GM21619 (cell line): ENCODE data around the gene DGKI.

Source experiments
- ATAC-seq: cut with Tn5 transposase; IDR thresholded peaks from one replicate; pipeline ENCODE4 v1.9.1; 2021; ENCODE audit not compliant: unreplicated experiment

The DGKI gene

DNA sequence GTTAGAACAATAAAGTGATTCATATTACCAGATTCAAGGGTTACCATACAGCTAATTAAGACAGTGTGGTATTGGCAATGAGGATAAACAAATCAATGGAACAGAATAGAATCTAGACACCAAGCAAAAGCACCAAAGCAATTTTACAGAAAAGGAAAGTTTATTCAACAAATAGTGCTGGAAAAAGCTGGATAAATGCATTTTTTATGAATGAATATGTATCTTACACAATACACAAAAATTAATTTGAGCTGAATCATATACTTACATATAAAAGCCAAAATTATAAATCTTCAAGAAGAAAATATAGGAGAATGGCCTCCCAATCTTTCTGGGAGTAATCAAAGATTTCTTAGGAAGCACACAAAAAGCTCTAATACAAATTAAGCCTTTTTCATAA is 282.8 kb downstream of the DGKI start:
- ATAC-seq, result no peak

- ATAC-seq, result no peak
Observed at GRCh38 chr7:137547485-137547884, 299.3 kb downstream of the DGKI start.

DNA sequence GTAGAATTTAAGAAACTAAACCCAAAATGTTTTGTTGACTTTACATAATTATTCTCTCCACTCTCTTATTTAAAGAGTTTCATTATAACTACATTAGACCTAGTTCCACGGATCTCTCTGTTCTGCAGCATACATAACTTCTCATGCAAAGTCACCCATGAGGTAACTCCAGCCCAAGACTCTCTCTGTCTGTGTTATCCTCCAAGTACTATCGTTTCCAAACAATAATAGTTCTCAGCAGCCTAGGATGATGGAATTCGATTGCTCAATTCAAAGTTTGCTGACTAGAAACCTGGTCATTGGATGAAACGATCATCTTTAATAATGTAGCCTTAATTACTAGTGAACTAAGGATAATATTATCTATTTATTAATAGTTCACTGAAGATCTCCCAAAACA is 300.1 kb downstream of the DGKI start:
- no peak for ATAC-seq

DNA sequence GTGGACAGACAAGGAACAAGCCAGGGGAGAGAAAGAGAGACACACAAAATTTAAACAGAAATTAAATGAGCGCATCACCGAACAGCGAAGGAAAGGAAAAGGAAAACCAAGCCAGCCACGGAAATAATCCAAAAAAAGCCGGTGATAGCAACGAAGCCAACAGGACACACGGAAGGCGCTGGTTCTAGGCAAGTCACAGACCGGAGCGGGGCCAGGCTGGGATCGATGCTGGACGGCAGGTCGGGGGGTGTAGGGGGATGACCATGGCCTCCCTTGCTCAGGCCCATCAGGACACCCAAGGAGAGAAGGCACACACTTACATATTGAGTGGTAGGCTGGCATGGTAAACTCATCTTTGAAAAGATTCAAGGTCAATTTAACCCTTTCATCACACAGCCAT is 300.8 kb downstream of the DGKI start:
- no peak for ATAC-seq

DNA sequence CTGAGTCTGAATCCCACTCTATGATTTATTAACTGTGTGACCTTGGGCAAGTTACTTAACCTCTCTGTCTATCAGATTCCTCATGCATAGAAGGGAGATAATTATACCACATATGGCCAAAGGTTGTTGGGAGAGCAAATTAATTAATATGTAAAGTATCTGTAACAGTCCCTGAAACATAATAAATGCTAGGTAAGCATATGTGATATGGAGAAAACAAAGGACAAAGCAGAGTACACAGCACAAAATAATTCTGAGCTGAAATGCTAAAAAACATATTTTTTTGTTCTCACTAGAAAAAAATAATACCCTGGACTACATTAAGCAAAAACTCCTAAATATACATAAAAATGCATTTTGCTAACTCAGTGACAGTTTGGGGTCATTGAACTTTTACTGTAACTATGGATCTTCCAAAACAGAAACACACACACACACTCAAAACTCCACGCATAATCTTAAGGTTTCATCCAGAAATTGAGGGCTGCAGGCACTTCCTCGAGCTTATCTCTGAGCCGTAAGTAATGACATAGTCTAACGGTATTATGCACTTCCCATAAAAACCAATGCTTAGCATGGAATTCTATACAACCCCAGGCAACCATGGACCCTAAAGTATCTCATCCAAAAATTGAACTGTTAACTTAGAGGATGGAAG is 301.6 kb downstream of the DGKI start:
- no peak for ATAC-seq

DNA sequence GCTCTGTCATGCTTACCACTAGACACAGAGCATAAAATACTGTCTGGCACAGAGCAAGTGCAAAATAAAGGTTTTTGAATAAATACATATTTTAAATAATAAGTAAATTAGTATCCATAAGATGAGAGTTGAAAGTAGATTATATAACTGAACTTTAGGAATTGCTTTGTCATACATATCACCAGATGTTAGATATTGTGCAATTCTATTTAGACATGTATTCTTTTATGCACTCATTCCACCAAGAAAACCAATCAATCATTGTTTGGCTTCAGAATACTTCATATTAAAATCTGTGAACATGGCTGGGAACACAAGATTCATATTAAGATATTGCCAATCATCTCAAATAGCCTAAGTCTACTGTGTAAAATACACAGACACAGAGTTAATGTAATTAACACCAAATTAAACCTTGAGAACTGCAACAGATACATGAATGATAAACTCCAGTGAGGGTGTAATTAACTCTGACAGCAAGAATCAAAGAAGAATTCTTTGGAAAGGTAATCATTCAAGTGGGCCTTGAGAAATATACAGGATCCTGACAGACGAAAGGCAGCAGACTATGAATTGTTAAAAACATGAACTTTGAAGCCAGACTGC is 302.2 kb downstream of the DGKI start:
- no peak for ATAC-seq

DNA sequence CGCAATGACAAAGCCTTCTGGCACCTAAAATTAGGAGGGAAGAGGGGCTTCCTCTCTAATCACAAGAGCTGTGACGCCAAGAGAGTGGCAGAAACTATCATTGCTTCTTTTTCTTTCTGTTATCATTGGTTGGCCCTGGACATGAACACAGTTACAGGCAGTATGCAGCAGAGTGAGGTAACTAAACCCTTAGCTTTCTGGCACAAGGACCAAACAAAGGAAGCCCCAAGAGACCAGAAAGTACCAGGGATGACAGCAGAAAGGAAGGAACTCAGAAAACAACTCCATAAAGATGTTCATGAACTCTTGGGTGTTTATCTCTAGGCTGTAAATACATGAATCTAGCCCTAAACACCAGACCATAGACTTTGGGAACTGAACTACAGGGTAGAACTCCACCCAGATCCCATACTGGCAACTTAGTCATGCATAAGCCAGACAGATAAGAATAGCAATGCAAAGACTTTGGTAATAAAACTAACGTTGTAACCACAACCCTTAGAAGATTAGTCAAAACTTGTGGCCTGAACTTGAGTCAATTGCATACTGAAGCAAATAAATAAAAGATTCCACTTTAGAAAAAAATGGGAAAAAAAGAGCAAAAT is 307.6 kb downstream of the DGKI start:
- ATAC-seq, result no peak

DNA sequence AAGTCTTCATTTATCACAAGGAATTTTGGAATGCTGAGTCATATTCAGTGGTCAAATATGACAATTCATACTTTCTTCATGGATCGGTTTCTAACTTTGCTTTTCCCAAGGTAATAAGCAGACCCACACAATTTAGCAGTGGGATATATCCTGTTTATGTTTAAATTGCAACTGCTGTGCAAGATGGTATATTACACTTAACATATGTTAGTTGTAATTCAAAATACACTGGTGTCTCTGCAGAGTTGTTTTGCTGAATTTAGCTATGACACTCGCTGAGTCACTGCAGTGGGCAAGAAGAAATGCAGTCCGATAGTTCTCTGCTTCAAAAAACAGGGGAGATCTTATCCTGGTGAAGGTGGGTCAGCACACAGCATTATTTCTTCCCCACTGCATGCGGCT is 308.4 kb downstream of the DGKI start:
- no peak for ATAC-seq

GRCh38 chr7:137535579-137535978 is 311.2 kb downstream of the DGKI start:
- no peak for ATAC-seq

DNA sequence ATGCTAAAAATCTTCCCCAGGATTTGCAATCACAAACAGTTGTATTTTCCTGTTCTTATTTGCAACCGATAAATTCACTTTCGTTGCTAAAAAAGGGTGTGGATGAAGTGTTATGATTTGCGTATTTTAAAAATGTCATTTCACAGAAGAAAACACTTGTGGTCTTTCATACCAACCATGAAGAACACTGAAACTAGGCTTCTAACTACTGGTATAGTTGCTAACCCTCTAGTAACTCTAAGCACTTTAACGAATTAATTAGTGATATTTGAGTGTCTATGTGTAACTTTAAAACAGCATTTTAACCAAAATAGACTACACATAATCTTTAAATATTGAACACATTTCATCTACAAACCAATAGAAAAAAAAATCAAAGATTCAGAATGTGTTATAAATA is 315.1 kb downstream of the DGKI start:
- ATAC-seq, result no peak

DNA sequence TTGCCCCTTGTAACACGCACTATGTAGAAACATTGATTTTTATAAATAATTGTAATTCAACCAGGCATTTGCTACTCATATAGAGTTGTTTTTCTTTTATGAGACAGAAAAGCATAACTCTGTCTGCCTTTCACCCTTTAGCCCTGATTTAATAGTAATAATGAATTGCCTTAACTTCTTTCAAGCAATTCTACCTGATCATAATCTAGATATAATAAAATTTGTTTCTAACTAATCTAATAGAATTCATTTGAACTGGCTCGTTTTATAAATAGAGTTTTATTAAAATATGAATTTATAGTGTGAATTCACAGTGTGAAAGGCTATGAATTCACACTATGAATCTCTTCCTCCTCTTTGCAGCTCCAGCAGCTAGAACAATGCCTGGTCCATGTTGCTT is 319.1 kb downstream of the DGKI start:
- no peak for ATAC-seq

DNA sequence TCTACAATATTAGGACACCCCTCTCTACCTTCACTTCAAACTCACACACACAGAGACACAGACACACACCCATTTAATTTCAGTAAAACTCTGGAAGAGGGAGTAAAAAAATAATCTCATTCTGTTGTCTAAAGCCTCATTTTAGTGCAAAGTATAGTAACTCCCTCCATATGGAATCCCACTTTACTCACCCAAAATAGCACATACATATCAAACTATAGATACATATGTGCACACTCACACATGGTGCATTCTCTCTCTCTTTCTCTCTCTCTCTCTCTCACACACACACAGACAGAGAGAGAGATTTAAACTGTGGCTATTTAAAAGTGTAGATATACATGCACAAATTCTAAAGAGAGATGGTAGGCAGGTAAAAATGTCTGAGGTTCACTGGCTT is 323.6 kb downstream of the DGKI start:
- no peak for ATAC-seq

DNA sequence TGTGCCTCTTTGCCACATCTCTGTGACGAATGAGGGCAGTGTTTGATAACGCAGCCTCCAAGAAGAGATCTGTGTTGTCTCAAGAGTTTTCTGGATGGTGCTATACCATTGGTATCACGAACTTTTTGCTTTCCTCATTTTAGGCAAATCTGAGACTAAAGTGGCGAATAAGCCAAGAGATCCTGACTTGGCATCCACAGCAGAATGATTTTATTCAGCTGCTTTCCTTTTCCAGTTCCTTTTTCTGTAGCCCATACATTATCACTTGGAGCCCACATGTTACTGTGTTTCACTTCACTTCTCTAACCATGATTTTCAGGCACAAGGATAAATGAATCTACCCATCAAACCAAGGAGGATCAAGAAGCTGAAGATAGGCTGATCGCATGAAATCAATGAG is 325.3 kb downstream of the DGKI start:
- ATAC-seq, result no peak

DNA sequence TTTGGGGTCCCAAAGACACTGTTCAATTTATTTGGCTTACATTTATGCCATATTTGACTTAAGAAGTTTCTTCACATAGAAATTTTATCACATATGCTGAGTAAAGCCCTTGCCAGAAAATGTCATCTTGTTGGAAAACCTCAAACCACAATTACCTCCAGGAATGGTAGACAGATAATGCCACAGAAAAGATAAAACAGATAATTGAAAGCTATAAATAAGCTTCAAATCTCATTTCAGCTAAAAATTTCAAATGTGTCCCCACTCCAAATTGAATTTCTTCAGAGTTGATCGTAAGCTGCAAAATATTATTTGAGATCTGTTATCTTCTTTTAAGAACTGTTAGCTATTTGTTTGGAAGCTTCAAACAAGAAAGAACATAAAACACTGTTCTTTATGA is 326.8 kb downstream of the DGKI start:
- no peak for ATAC-seq

- ATAC-seq, result no peak
Observed at GRCh38 chr7:137519181-137519691, 327.5 kb downstream of the DGKI start.

DNA sequence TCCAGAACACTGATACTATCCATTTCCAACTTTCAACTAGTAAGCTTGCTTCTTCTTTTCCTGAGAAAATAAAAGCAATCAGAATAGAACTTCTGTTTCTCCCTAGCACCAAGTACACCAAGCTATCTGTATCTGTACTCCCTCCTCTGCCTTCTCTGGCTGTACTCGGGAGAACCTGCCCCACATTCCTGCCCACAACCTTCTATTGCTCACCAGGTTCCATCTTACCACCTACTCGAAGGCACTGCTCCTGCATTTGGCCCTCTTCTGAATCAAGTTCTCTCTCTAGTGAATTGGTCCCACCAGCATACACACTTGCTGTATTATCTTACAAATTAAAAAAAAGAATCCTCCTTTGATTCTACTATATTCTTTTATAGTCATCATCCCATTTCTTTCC is 333.7 kb downstream of the DGKI start:
- no peak for ATAC-seq

GRCh38 chr7:137507096-137507495 is 339.7 kb downstream of the DGKI start:
- ATAC-seq, result no peak

- ATAC-seq, result no peak
Observed at GRCh38 chr7:137506031-137506430, 340.7 kb downstream of the DGKI start.

DNA sequence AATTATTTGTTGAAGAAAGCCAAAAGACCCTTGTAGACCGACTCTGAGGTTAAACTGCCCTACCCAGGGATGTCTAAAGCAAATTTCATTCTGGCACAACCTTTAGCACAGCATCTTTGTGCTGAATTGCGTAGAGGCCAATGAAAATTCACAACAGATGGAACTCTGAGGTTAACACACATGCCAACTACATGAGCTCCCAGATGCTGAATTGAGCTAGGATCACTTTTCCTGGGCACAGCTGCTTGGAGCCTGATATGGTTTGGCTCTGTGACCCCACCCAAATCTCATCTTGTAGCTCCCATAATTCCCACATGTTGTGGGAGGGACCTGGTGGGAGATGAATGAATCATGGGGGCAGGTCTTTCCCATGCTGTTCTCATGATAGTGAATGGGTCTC is 345.2 kb downstream of the DGKI start:
- ATAC-seq, result no peak

DNA sequence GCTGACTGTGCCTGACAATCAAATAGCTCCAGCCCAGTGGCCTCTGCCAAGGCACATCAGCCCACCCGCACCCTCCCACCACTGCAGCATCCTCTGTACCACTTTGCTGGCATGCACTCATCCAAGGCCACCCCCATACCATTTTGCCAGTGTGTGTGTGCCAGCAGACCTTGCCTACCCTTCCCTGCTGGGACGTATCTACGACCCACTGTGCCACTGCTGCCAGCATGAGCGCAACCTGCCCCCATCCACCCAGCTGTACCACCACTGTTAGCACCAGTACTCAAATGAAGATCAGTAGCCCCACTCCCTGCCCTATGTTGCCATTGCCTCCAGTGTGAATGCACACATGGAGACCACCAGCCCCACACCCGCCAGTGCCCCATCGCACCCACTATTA is 353.9 kb downstream of the DGKI start:
- ATAC-seq, result no peak

GRCh38 chr7:137489880-137490279 is 356.9 kb downstream of the DGKI start:
- no peak for ATAC-seq

DNA sequence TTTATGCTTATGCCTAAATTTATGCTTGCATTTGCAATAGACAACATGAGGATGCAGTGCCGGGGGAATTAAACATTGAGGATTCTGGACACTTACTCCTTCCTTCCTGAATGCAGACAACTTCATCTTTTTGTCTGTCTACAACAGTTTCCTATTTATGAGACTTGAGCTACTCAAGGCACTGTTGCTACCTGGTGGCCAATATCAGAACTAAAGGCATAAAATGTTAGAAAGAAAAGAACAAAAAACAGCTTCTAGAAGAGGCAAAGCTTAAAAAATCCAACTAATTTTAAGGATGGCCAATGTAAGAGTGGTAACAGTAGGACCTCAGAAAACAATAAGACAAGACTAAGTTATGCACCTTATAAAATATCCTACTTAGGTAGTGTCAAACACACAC is 358.7 kb downstream of the DGKI start:
- no peak for ATAC-seq

DNA sequence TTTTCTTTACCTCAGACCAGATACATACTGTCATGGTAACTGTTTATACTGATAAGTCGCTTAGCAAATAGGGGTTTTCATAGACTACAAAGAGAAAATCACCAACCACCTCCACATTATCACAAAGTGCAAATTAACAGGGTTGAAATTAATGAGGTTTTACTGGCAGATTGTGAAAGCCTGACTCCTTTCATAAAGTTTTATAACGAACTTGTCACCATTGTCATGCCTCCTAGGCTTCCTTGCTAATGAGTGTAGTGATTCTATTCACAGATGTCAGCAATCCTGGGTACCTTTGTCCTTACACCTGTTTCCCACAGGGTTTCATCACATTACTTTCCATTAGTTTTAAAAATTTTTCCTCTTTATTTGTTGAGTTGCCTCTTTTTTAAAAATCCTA is 361.0 kb downstream of the DGKI start:
- no peak for ATAC-seq
